HEK293 (cell line): ENCODE measurements around the gene KANSL1.

ENCODE experiments used
- CTCF ChIP-seq: fragments of 450-650 bp; formaldehyde crosslinking; IDR thresholded peaks from 2 replicates; pipeline ENCODE4 v1.5.1; 2016; ENCODE audit warnings: missing biosample characterization, missing genetic modification characterization
- KLF1 ChIP-seq: fragments of 450-650 bp; formaldehyde crosslinking; IDR thresholded peaks from 2 replicates; pipeline ENCODE4 v1.5.1; 2016; ENCODE audit warnings: missing biosample characterization, missing genetic modification characterization
- ZNF274 ChIP-seq, 2 experiments: fragments of 200-500 bp in 1 of 2; fragments of 450-650 bp in 1 of 2; sonication (Bioruptor generic) in 1 of 2; formaldehyde crosslinking in 1 of 2; IDR thresholded peaks; 2 replicates each; pipeline versions ENCODE4 v1.5.1 to v1.6.1; 2014 to 2016; ENCODE audit warnings: borderline replicate concordance in 1 of 2, inconsistent platforms in 1 of 2, low read length in 1 of 2, missing biosample characterization in 1 of 2, missing genetic modification characterization in 1 of 2
- ZNF449 ChIP-seq: fragments of 450-650 bp; formaldehyde crosslinking; IDR thresholded peaks from 2 replicates; pipeline ENCODE4 v1.5.1; 2017; ENCODE audit warnings: missing biosample characterization, mild to moderate bottlenecking, missing genetic modification characterization, moderate library complexity

GRCh38 chr17:46043606-46044005 lies 149.6 kb downstream of the KANSL1 start:
- TF ChIP-seq CTCF, result no peak
- TF ChIP-seq ZNF274 (IDR thresholded peaks at IDR 0.05; ENCODE audit: low read length), result no peak
- no peak for TF ChIP-seq ZNF274 (tag by site-specific recombination; IDR thresholded peaks at IDR 0.05; ENCODE audit: borderline replicate concordance)
- TF ChIP-seq ZNF449 (tag by site-specific recombination), result no peak
- TF ChIP-seq KLF1 (tag by site-specific recombination), result no peak
